HepG2 (cell line): ENCODE measurements around the gene PAX7. TPM values are rescaled to one million over a fixed set of nuclear protein-coding genes. Genes with fewer than 3 reads are reported as not detected.
A peak's percentile ranks its signal among the peaks of the same experiment; 100 is the strongest.

Experiments used
- ATF3 ChIP-seq: sonication (generic); formaldehyde crosslinking; IDR thresholded peaks from 2 replicates; pipeline ENCODE4 v1.4.0; 2020; ENCODE audit warnings: missing genetic modification reagents
- ATM ChIP-seq: fragments of 450-650 bp; IDR thresholded peaks from 2 replicates; pipeline ENCODE4 v1.7.1; 2017; ENCODE audit warnings: mild to moderate bottlenecking, borderline replicate concordance
- BCL6 ChIP-seq: IDR thresholded peaks from 2 replicates; pipeline ENCODE4 v1.6.1; 2016; ENCODE audit warnings: missing genetic modification reagents, missing compliant biosample characterization
- HNF1A ChIP-seq, 2 experiments: sonication (generic) in 1 of 2; formaldehyde crosslinking in 1 of 2; IDR thresholded peaks; 2 replicates each; pipeline versions ENCODE4 v1.4.0 to v1.6.1; 2016 to 2020; ENCODE audit warnings: borderline replicate concordance in 1 of 2, low read depth in 1 of 2, mild to moderate bottlenecking in 1 of 2, missing genetic modification reagents in 1 of 2
- KDM5B ChIP-seq: sonication (generic); formaldehyde crosslinking; IDR thresholded peaks from 2 replicates; pipeline ENCODE4 v1.4.0; 2020; ENCODE audit warnings: missing genetic modification reagents, mild to moderate bottlenecking, borderline replicate concordance
- MEIS2 ChIP-seq: sonication (generic); formaldehyde crosslinking; IDR thresholded peaks from 2 replicates; pipeline ENCODE4 v1.9.0; 2021; ENCODE audit warnings: mild to moderate bottlenecking, missing genetic modification reagents
- RARG ChIP-seq: sonication (generic); formaldehyde crosslinking; IDR thresholded peaks from 2 replicates; pipeline ENCODE4 v1.4.0; 2020; ENCODE audit warnings: low read depth, mild to moderate bottlenecking, missing genetic modification reagents
- RXRA ChIP-seq: sonication (generic); formaldehyde crosslinking; IDR thresholded peaks from 2 replicates; pipeline ENCODE4 v1.5.1; 2020; ENCODE audit warnings: missing genetic modification reagents
- SYNCRIP ChIP-seq: fragments of 200-400 bp; formaldehyde crosslinking; IDR thresholded peaks from 2 replicates; pipeline ENCODE4 v1.6.1; 2018; ENCODE audit warnings: mild to moderate bottlenecking, low read depth, low read length; ENCODE audit not compliant: insufficient read depth
- THAP11 ChIP-seq: IDR thresholded peaks from 2 replicates; pipeline ENCODE4 v1.6.1; 2016; ENCODE audit warnings: missing biosample characterization, missing genetic modification reagents
- TRIM22 ChIP-seq: fragments of 450-650 bp; IDR thresholded peaks from 2 replicates; pipeline ENCODE4 v1.6.1; 2017
- XRCC5 ChIP-seq: fragments of 200-400 bp; formaldehyde crosslinking; optimal IDR thresholded peaks from 2 replicates; pipeline ENCODE3; 2017; ENCODE audit warnings: mild to moderate bottlenecking, low read length
- ZNF484 ChIP-seq: sonication (generic); formaldehyde crosslinking; IDR thresholded peaks from 2 replicates; pipeline ENCODE4 v1.5.1; 2020; ENCODE audit warnings: mild to moderate bottlenecking, low read depth, missing genetic modification reagents, borderline replicate concordance
- ZNF687 ChIP-seq: sonication (generic); formaldehyde crosslinking; IDR thresholded peaks from 2 replicates; pipeline ENCODE4 v1.5.1; 2020; ENCODE audit warnings: mild to moderate bottlenecking, missing genetic modification reagents, moderate library complexity
- ZUFSP ChIP-seq: sonication (generic); formaldehyde crosslinking; IDR thresholded peaks from 2 replicates; pipeline ENCODE4 v1.9.0; 2021; ENCODE audit warnings: missing genetic modification reagents, mild to moderate bottlenecking, borderline replicate concordance
- polyA plus RNA-seq, 8 experiments: library from polyadenylated mRNA; depleted of rRNA in 3 of 8; stranded (reverse) in 7 of 8; unstranded in 1 of 8; fragments of >200 nt; fragmentation: Illumina TruSeq in 4 of 8; extraction: Trizol in 4 of 8; gene quantifications; 2 replicates each; pipeline versions ENCODE4 v1.2.1 to v1.2.3, GENCODE V29; 2011 to 2016; ENCODE audit warnings: low read depth in 4 of 8, missing spikeins in 1 of 8, mixed read lengths in 1 of 8; ENCODE audit not compliant: insufficient read depth in 1 of 8
- total RNA-seq, 5 experiments: library from RNA; depleted of rRNA; stranded (reverse); fragments of >200 nt; fragmentation: Illumina TruSeq; extraction: Trizol; gene quantifications; 2 replicates each; pipeline ENCODE4 v1.2.3, GENCODE V29; 2016; ENCODE audit warnings: low read depth in 1 of 5

The PAX7 gene
- total and polyA plus RNA-seq, 2 of the 13 experiments (the other 11 are each of a cell fraction or from before 2014, with no cell fraction given): not detected

GRCh38 chr1:18597160-18598042 is 33.2 kb upstream of the PAX7 start (continued):
- TF ChIP-seq HNF1A (IDR thresholded peaks at IDR 0.05; ENCODE audit: low read depth) (no peak), HNF1A (CRISPR knock-in tag; IDR thresholded peaks at IDR 0.05; ENCODE audit: borderline replicate concordance) (no peak), ATM (no peak), ZUFSP (CRISPR knock-in tag) (no peak), THAP11 (CRISPR knock-in tag) (0 out of 2 replicates have a peak, but pooled peaks have one; percentile 14), TRIM22 (no peak), BCL6 (CRISPR knock-in tag) (no peak), MEIS2 (no peak), ZNF687 (CRISPR knock-in tag) (peak; percentile 39), RARG (CRISPR knock-in tag) (no peak), SYNCRIP (no peak), KDM5B (CRISPR knock-in tag) (no peak), XRCC5 (peak; percentile 77), RXRA (CRISPR knock-in tag) (no peak), ATF3 (CRISPR knock-in tag) (no peak), ZNF484 (CRISPR knock-in tag) (no peak)
